Erythroblast (primary cell): ENCODE data around the gene EGFL8.

Experiments
- GATA1 ChIP-seq: IDR thresholded peaks from 2 replicates; pipeline ENCODE4 v1.6.1; 2011; ENCODE audit warnings: low read depth, mild to moderate bottlenecking, control low read depth, low read length, moderate library complexity
- POLR2A ChIP-seq: IDR thresholded peaks from 2 replicates; pipeline ENCODE4 v1.6.1; 2011; ENCODE audit warnings: mild to moderate bottlenecking, low read length

- no peak for TF ChIP-seq POLR2A
- TF ChIP-seq GATA1: no peak
Observed at GRCh38 chr6:32132110-32132509, 32.3 kb upstream of the EGFL8 start.
